CD4-positive, alpha-beta memory T cell (primary cell): Measurements from ENCODE around the gene CXCL6. TPM values are rescaled to one million over a fixed set of nuclear protein-coding genes. Genes with fewer than 3 reads are reported as not detected.

Experiments
- polyA plus RNA-seq, 2 donors: library from polyadenylated mRNA; unstranded; fragments of 300-500 nt; fragmentation: Illumina TruSeq; gene quantifications; one replicate each; pipeline ENCODE4 v1.2.3, GENCODE V29; 2021
- total RNA-seq, 2 experiments: library from RNA; stranded (reverse); gene quantifications; one replicate each; pipeline ENCODE4 v1.2.3, GENCODE V29; 2021

Gene CXCL6
- total and polyA plus RNA-seq, 4 experiments from 2014 or later, result not detected

Other genes starting within 250 kb of the CXCL6 start
- gene RASSF6, start 216.2 kb upstream of the CXCL6 start, total RNA-seq, result under 1 TPM; 0.81 to 0.89 TPM
- 1 to 10 TPM; 1.2 to 2.2 TPM for gene RASSF6, start 216.2 kb upstream of the CXCL6 start, polyA plus RNA-seq
- 1 to 10 TPM; 3.8 to 4.6 TPM for gene CXCL8, start 96.1 kb upstream of the CXCL6 start, total RNA-seq
- gene CXCL8, start 96.1 kb upstream of the CXCL6 start, polyA plus RNA-seq, result under 1 TPM in 1 of 2 donors, not detected in 1; 0.25 TPM
- not detected for gene PF4V1, start 16.6 kb downstream of the CXCL6 start, total RNA-seq
- gene PF4V1, start 16.6 kb downstream of the CXCL6 start, polyA plus RNA-seq, result not detected
- gene CXCL1, start 32.7 kb downstream of the CXCL6 start, total RNA-seq, result not detected
- gene CXCL1, start 32.7 kb downstream of the CXCL6 start, polyA plus RNA-seq, result not detected
- not detected for gene PF4, start 145.3 kb downstream of the CXCL6 start, total RNA-seq
- under 1 TPM in 1 of 2 donors, not detected in 1; 0.77 TPM for gene PF4, start 145.3 kb downstream of the CXCL6 start, polyA plus RNA-seq
- not detected for gene PPBP, start 151.5 kb downstream of the CXCL6 start, total RNA-seq
- gene PPBP, start 151.5 kb downstream of the CXCL6 start, polyA plus RNA-seq, result under 1 TPM in 1 of 2 donors, not detected in 1; 0.40 TPM
- gene CXCL5, start 162.0 kb downstream of the CXCL6 start, total RNA-seq, result not detected
- not detected for gene CXCL5, start 162.0 kb downstream of the CXCL6 start, polyA plus RNA-seq
- gene CXCL3, start 202.0 kb downstream of the CXCL6 start, total RNA-seq, result not detected
- gene CXCL3, start 202.0 kb downstream of the CXCL6 start, polyA plus RNA-seq, result not detected